Vagina (tissue), 2 donors: ENCODE data around the gene TTC33. TPM values are rescaled to one million over a fixed set of nuclear protein-coding genes. Genes with fewer than 3 reads are reported as not detected.

Experiments
- DNase-seq, 2 donors: peaks; one replicate each; pipeline ENCODE4 v3.0.0-alpha.2; 2017; ENCODE audit errors: extremely low spot score in 2 of 2
- H3K27ac ChIP-seq: fragments of 200-600 bp; sonication (generic); one replicate; pipeline ENCODE4 v1.5.1; 2019
- H3K27me3 ChIP-seq: fragments of 200-600 bp; sonication (generic); one replicate; pipeline ENCODE4 v1.5.1; 2019
- H3K36me3 ChIP-seq, 2 donors: fragments of 200-600 bp; sonication (generic); one replicate each; pipeline ENCODE4 v1.5.1; 2017 to 2019
- H3K4me1 ChIP-seq: fragments of 200-600 bp; sonication (generic); one replicate; pipeline ENCODE4 v1.5.1; 2019
- H3K4me3 ChIP-seq, 2 donors: fragments of 200-600 bp; sonication (generic); 1 replicate in 1 of 2; 2 replicates in 1 of 2; pipeline ENCODE4 v1.5.1; 2016 to 2019
- H3K9me3 ChIP-seq: fragments of 200-600 bp; sonication (generic); one replicate; pipeline ENCODE4 v1.5.1; 2019
- CTCF ChIP-seq, 3 experiments: fragments of 450-650 bp in 2 of 3; fragments of 200-600 bp in 1 of 3; sonication (generic) in 1 of 3; IDR thresholded peaks; one replicate each; pipeline ENCODE4 v1.5.1; 2017 to 2019; ENCODE audit warnings: antibody characterized with exemption in 3 of 3, mild to moderate bottlenecking in 2 of 3, moderate library complexity in 2 of 3
- POLR2A ChIP-seq, 2 donors: fragments of 450-650 bp; IDR thresholded peaks; one replicate each; pipeline ENCODE4 v1.6.1; 2017; ENCODE audit warnings: antibody characterized with exemption in 2 of 2, mild to moderate bottlenecking in 2 of 2, moderate library complexity in 2 of 2
- POLR2AphosphoS5 ChIP-seq, 2 donors: sonication (generic); formaldehyde crosslinking; IDR thresholded peaks; one replicate each; pipeline ENCODE4 v1.9.0; 2017; ENCODE audit warnings: antibody characterized with exemption in 2 of 2, mild to moderate bottlenecking in 2 of 2, low read depth in 1 of 2; ENCODE audit not compliant: insufficient read depth in 1 of 2
- intact Hi-C: fragments of 100-400 bp; cut with DNase I; formaldehyde crosslinking; loops from one replicate; pipeline ENCODE4 v1.15.1; 2023
- total RNA-seq: library from RNA; depleted of rRNA; stranded (reverse); fragments of >200 nt; gene quantifications from one replicate; pipeline ENCODE4 v1.2.3, GENCODE V29; 2016

TTC33 gene
- total RNA-seq, 1 donor from 2014 or later = 12.8 TPM

GRCh38 chr5:40688996-40689395 lies 66.8 kb downstream of the TTC33 start:
- Histone ChIP-seq H3K9me3 (no peaks in the 10 kb centered on the region), H3K27ac (no peak overlapping the region), H3K4me1 (peaks cover 21% of the 10 kb centered on the region), H3K27me3 (no peaks in the 10 kb centered on the region), H3K4me3 (no peak overlapping the region), H3K36me3 (no peaks in the 10 kb centered on the region)
- TF ChIP-seq CTCF (IDR thresholded peaks at IDR 0.05) (no peak), POLR2A (IDR thresholded peaks at IDR 0.05) (no peak), POLR2AphosphoS5 (IDR thresholded peaks at IDR 0.05; ENCODE audit: insufficient read depth in 1 of 2, low read depth in 1 of 2) (no peak)
- intact Hi-C loops = loop anchor here (5.0 to 10.0 kb wide), 3 partner anchors 742 to 1104 kb away; no protein-coding TSS in a partner anchor
- no peak for DNase-seq

- Histone ChIP-seq H3K9me3 (no peaks in the 10 kb centered on the region), H3K27ac (peak overlapping the region; percentile 52), H3K4me3 (no peak overlapping the region), H3K4me1 (peaks cover 21% of the 10 kb centered on the region), H3K36me3 (no peaks in the 10 kb centered on the region), H3K27me3 (no peaks in the 10 kb centered on the region)
- TF ChIP-seq POLR2A (IDR thresholded peaks at IDR 0.05) (no peak), CTCF (IDR thresholded peaks at IDR 0.05) (peak; percentile 76 to 92 (median 91)), POLR2AphosphoS5 (IDR thresholded peaks at IDR 0.05; ENCODE audit: insufficient read depth in 1 of 2, low read depth in 1 of 2) (peak in 1 of 2 donors; percentile 27)
- intact Hi-C loops = loop anchor here (5.0 to 10.0 kb wide), 3 partner anchors 741 to 1103 kb away; no protein-coding TSS in a partner anchor
- DNase-seq = peak in 1 of 2 donors; percentile 86
Observed at GRCh38 chr5:40688127-40688761, 67.5 kb downstream of the TTC33 start.

- intact Hi-C loops = loop anchor here (5.0 to 10.0 kb wide), 3 partner anchors 740 to 1103 kb away; no protein-coding TSS in a partner anchor
- Histone ChIP-seq H3K4me3 (no peak overlapping the region), H3K4me1 (peaks cover 21% of the 10 kb centered on the region), H3K27ac (peak overlapping the region; percentile 52), H3K9me3 (no peaks in the 10 kb centered on the region), H3K27me3 (no peaks in the 10 kb centered on the region), H3K36me3 (no peaks in the 10 kb centered on the region)
- DNase-seq = no peak
- TF ChIP-seq CTCF (IDR thresholded peaks at IDR 0.05) (no peak), POLR2A (IDR thresholded peaks at IDR 0.05) (no peak), POLR2AphosphoS5 (IDR thresholded peaks at IDR 0.05; ENCODE audit: insufficient read depth in 1 of 2, low read depth in 1 of 2) (no peak)
Observed at GRCh38 chr5:40687321-40687720, 68.4 kb downstream of the TTC33 start.

- H3K9me3 ChIP-seq = no peaks in the 10 kb centered on the region
- H3K27me3 ChIP-seq = no peaks in the 10 kb centered on the region
- peak overlapping the region in 1 of 2 donors; percentile 1 for H3K4me3 ChIP-seq
- no peak overlapping the region for H3K27ac ChIP-seq
- peaks cover 26% of the 10 kb centered on the region for H3K4me1 ChIP-seq
- no peaks in the 10 kb centered on the region for H3K36me3 ChIP-seq
- intact Hi-C loops = loop anchor here (5.0 to 10.0 kb wide), 3 partner anchors 739 to 1101 kb away; no protein-coding TSS in a partner anchor
- no peak for DNase-seq
- TF ChIP-seq POLR2A (IDR thresholded peaks at IDR 0.05) (no peak), POLR2AphosphoS5 (IDR thresholded peaks at IDR 0.05; ENCODE audit: insufficient read depth in 1 of 2, low read depth in 1 of 2) (no peak), CTCF (IDR thresholded peaks at IDR 0.05) (no peak)
Observed at GRCh38 chr5:40685976-40686486, 69.7 kb downstream of the TTC33 start.

- no peak overlapping the region for H3K27ac ChIP-seq
- TF ChIP-seq POLR2AphosphoS5 (IDR thresholded peaks at IDR 0.05; ENCODE audit: insufficient read depth in 1 of 2, low read depth in 1 of 2) = no peak
- TF ChIP-seq POLR2A (IDR thresholded peaks at IDR 0.05) = no peak
- no peak for TF ChIP-seq CTCF (IDR thresholded peaks at IDR 0.05)
- no peaks in the 10 kb centered on the region for H3K9me3 ChIP-seq
- no peak for DNase-seq
- H3K4me3 ChIP-seq = peak overlapping the region in 1 of 2 donors; percentile 1
- peaks cover 35% of the 10 kb centered on the region for H3K4me1 ChIP-seq
- H3K36me3 ChIP-seq = no peaks in the 10 kb centered on the region
- intact Hi-C loops = loop anchor here (5.0 to 10.0 kb wide), 3 partner anchors 738 to 1100 kb away; no protein-coding TSS in a partner anchor
- H3K27me3 ChIP-seq = no peaks in the 10 kb centered on the region
Observed at GRCh38 chr5:40685193-40685592, 70.6 kb downstream of the TTC33 start.
